ENCODE data around the gene ADGRG6.

ADGRG6 gene

GRCh38 chr6:142481466-142481865, 179.7 kb downstream of the ADGRG6 start:
- TF ChIP-seq POLR2AphosphoS5 (IDR thresholded peaks at IDR 0.05; ENCODE audit: low read depth, low read length) (no peak), FOXP2 (optimal IDR thresholded peaks at IDR 0.05; ENCODE audit: borderline replicate concordance, extremely low read depth, extremely low read length, insufficient read depth) (no peak), REST (IDR thresholded peaks at IDR 0.05; ENCODE audit: insufficient read depth in 1 of 2, low read depth in 2 of 2, low read length in 2 of 2) (no peak), SIN3A (IDR thresholded peaks at IDR 0.05; ENCODE audit: borderline replicate concordance, insufficient read depth, low read length) (no peak), TAF1 (IDR thresholded peaks at IDR 0.05; ENCODE audit: borderline replicate concordance, insufficient read depth, low read length) (no peak)

- no peak for TF ChIP-seq TAF1 (IDR thresholded peaks at IDR 0.05; ENCODE audit: borderline replicate concordance, insufficient read depth, low read length)
- TF ChIP-seq POLR2AphosphoS5 (IDR thresholded peaks at IDR 0.05; ENCODE audit: low read depth, low read length), result no peak
- no peak for TF ChIP-seq REST (IDR thresholded peaks at IDR 0.05; ENCODE audit: insufficient read depth in 1 of 2, low read depth in 2 of 2, low read length in 2 of 2)
- TF ChIP-seq FOXP2 (optimal IDR thresholded peaks at IDR 0.05; ENCODE audit: borderline replicate concordance, extremely low read depth, extremely low read length, insufficient read depth), result no peak
- TF ChIP-seq SIN3A (IDR thresholded peaks at IDR 0.05; ENCODE audit: borderline replicate concordance, insufficient read depth, low read length), result no peak
These were observed 180.4 kb downstream of the ADGRG6 start for GRCh38 chr6:142482249-142482648.

GRCh38 chr6:142482974-142483373, 181.2 kb downstream of the ADGRG6 start:
- TF ChIP-seq POLR2AphosphoS5 (IDR thresholded peaks at IDR 0.05; ENCODE audit: low read depth, low read length), result no peak
- TF ChIP-seq SIN3A (IDR thresholded peaks at IDR 0.05; ENCODE audit: borderline replicate concordance, insufficient read depth, low read length), result no peak
- no peak for TF ChIP-seq FOXP2 (optimal IDR thresholded peaks at IDR 0.05; ENCODE audit: borderline replicate concordance, extremely low read depth, extremely low read length, insufficient read depth)
- TF ChIP-seq TAF1 (IDR thresholded peaks at IDR 0.05; ENCODE audit: borderline replicate concordance, insufficient read depth, low read length), result no peak
- no peak for TF ChIP-seq REST (IDR thresholded peaks at IDR 0.05; ENCODE audit: insufficient read depth in 1 of 2, low read depth in 2 of 2, low read length in 2 of 2)

GRCh38 chr6:142485256-142485655, 183.4 kb downstream of the ADGRG6 start:
- TF ChIP-seq TAF1 (IDR thresholded peaks at IDR 0.05; ENCODE audit: borderline replicate concordance, insufficient read depth, low read length), result no peak
- no peak for TF ChIP-seq REST (IDR thresholded peaks at IDR 0.05; ENCODE audit: insufficient read depth in 1 of 2, low read depth in 2 of 2, low read length in 2 of 2)
- TF ChIP-seq SIN3A (IDR thresholded peaks at IDR 0.05; ENCODE audit: borderline replicate concordance, insufficient read depth, low read length), result no peak
- TF ChIP-seq FOXP2 (optimal IDR thresholded peaks at IDR 0.05; ENCODE audit: borderline replicate concordance, extremely low read depth, extremely low read length, insufficient read depth), result no peak
- no peak for TF ChIP-seq POLR2AphosphoS5 (IDR thresholded peaks at IDR 0.05; ENCODE audit: low read depth, low read length)
